GM12864 (cell line): Measurements from ENCODE around the gene HJURP.

ENCODE experiments used
- DNase-seq: peaks from one replicate; pipeline ENCODE4 v3.0.0-alpha.2; 2011; ENCODE audit warnings: low read depth
- H3K4me3 ChIP-seq: 2 replicates; pipeline ENCODE4 v1.5.1; 2011; ENCODE audit warnings: mild to moderate bottlenecking, low read depth, low read length, control low read depth
- CTCF ChIP-seq: IDR thresholded peaks from 2 replicates; pipeline ENCODE4 v1.5.1; 2011; ENCODE audit warnings: low read depth, mild to moderate bottlenecking, moderate library complexity, low read length, control low read depth, inconsistent platforms; ENCODE audit errors: missing control alignments

HJURP gene

GRCh38 chr2:233818639-233819621 is 35.4 kb downstream of the HJURP start:
- no peak for DNase-seq
- no peak overlapping the region for H3K4me3 ChIP-seq
- no peak for TF ChIP-seq CTCF

- no peak overlapping the region for H3K4me3 ChIP-seq
- TF ChIP-seq CTCF = no peak
- no peak for DNase-seq
These were observed 36.2 kb downstream of the HJURP start for GRCh38 chr2:233817995-233818638.

- no peak for DNase-seq
- TF ChIP-seq CTCF = no peak
- H3K4me3 ChIP-seq = no peak overlapping the region
These were observed 36.9 kb downstream of the HJURP start for GRCh38 chr2:233817361-233817911.

GRCh38 chr2:233816771-233817170 is 37.6 kb downstream of the HJURP start:
- no peak for TF ChIP-seq CTCF
- H3K4me3 ChIP-seq = no peak overlapping the region
- DNase-seq = no peak

- H3K4me3 ChIP-seq = no peak overlapping the region
- no peak for DNase-seq
- TF ChIP-seq CTCF = no peak
These were observed 38.0 kb downstream of the HJURP start for GRCh38 chr2:233816334-233816733.

GRCh38 chr2:233815861-233816260 is 38.5 kb downstream of the HJURP start:
- no peak for TF ChIP-seq CTCF
- DNase-seq = no peak
- no peak overlapping the region for H3K4me3 ChIP-seq
